Measurements from ENCODE around the gene REXO2. TPM values are rescaled to one million over a fixed set of nuclear protein-coding genes. Genes with fewer than 3 reads are reported as not detected.

Gene REXO2
- total and polyA plus RNA-seq, 8 donors: 67.8 to 245 (median 122) TPM

DNA sequence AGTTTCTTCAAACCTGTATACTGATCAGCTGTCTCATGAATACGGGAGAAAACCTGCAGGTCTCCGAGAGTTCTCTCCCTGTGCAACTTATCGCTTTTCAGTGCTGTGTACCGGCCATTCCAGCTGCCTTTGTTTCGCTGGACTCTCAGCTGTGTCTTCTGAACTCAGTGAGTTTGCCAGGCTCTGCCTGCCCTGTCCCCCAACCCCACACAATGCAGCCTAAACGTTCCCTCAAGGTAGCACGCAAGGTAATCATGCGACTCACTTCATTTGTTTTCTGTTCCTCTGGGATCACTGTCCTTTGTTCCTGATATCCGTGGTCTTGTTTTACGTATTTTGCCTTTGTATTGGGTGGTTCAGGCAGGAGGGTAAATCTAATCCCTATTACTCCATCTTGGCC, 25.3 kb upstream of the REXO2 start:
- intact Hi-C loops (cut with DNase I; ENCODE audit: low total_unique reads): no loop called here
- Histone ChIP-seq H3K36me3 (peaks cover 3 to 44% (median 25%) of the 10 kb centered on the region in 4 donors), H3K9me3 (no peaks in the 10 kb centered on the region), H3K27me3 (no peaks in the 10 kb centered on the region), H3K4me3 (no peak overlapping the region), H3K4me1 (no peaks in the 10 kb centered on the region), H3K27ac (no peak overlapping the region)
- WGBS, 5 donors: 79 to 90% (median 87%) methylated on average over 10 of the region's 10 CpGs
- TF ChIP-seq EP300 (IDR thresholded peaks at IDR 0.05) (no peak), POLR2AphosphoS5 (IDR thresholded peaks at IDR 0.05) (no peak), POLR2A (IDR thresholded peaks at IDR 0.05) (no peak)
- TF ChIP-seq, protein P1, sequence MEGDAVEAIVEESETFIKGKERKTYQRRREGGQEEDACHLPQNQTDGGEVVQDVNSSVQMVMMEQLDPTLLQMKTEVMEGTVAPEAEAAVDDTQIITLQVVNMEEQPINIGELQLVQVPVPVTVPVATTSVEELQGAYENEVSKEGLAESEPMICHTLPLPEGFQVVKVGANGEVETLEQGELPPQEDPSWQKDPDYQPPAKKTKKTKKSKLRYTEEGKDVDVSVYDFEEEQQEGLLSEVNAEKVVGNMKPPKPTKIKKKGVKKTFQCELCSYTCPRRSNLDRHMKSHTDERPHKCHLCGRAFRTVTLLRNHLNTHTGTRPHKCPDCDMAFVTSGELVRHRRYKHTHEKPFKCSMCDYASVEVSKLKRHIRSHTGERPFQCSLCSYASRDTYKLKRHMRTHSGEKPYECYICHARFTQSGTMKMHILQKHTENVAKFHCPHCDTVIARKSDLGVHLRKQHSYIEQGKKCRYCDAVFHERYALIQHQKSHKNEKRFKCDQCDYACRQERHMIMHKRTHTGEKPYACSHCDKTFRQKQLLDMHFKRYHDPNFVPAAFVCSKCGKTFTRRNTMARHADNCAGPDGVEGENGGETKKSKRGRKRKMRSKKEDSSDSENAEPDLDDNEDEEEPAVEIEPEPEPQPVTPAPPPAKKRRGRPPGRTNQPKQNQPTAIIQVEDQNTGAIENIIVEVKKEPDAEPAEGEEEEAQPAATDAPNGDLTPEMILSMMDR (IDR thresholded peaks at IDR 0.05): no peak
- DNase-seq: no peak

DNA sequence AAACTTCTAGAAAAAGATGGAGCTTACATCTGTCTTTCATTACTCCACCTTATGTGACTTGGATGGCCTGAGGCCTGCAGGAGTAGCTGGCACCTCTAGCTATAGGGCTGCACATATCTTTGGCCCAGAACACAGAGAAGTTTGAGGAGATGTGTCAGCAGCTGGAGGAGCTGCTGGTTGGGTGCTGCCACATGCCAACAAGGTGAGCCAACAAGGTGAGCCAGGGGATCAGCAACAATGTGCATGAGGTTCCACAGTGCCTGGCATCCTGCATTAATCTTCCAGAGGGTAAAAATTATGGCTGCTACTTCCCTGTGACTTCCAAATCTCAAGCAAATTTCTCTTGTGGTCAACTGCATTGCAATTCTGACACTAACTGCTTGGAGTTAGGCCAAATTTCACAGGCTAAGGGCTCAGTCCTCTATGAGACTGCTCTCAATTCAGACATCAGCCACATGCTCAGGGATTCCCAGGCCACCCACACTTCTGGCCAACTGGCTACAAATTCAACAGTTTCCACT, 22.8 kb upstream of the REXO2 start:
- Histone ChIP-seq H3K4me3 (no peak overlapping the region), H3K27me3 (no peaks in the 10 kb centered on the region), H3K36me3 (peaks cover 0 to 26% (median 4%) of the 10 kb centered on the region in 4 donors), H3K9me3 (no peaks in the 10 kb centered on the region), H3K4me1 (no peaks in the 10 kb centered on the region), H3K27ac (no peak overlapping the region)
- no peak for DNase-seq
- intact Hi-C loops (cut with DNase I; ENCODE audit: low total_unique reads): no loop called here
- TF ChIP-seq, protein P1 (IDR thresholded peaks at IDR 0.05): no peak

DNA sequence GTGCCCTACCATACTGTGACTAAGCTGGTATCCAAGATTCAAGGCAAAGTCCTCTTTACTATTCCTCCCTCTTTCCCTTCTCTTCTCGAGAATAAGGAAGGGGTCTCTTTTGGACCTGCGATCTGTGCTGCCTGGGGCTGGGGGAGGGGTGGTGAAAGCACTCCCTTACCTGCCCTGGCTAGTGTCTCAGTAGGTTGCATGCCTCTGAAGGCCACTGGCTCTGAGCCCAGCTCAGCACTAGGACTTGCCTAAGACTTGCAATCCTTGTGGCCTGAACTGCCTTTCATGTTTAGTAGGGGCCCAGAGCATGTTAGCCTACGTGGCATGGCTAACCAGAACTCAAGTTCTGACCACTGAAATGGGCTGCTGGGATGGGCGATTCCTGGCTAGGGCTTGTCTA, 13.0 kb upstream of the REXO2 start:
- H3K4me3 ChIP-seq: no peak overlapping the region
- H3K36me3 ChIP-seq: no peaks in the 10 kb centered on the region
- no peaks in the 10 kb centered on the region for H3K27me3 ChIP-seq
- no peaks in the 10 kb centered on the region for H3K4me1 ChIP-seq
- H3K27ac ChIP-seq: no peak overlapping the region
- intact Hi-C loops (cut with DNase I; ENCODE audit: low total_unique reads): no loop called here
- WGBS, 5 donors: 83 to 95% (median 91%) methylated on average over 4 of the region's 4 CpGs
- TF ChIP-seq, protein P1 (IDR thresholded peaks at IDR 0.05): no peak
- no peak for TF ChIP-seq EP300 (IDR thresholded peaks at IDR 0.05)
- no peak for TF ChIP-seq POLR2A (IDR thresholded peaks at IDR 0.05)
- no peak for TF ChIP-seq POLR2AphosphoS5 (IDR thresholded peaks at IDR 0.05)
- peak in 1 of 2 donors; percentile 34 for DNase-seq
- H3K9me3 ChIP-seq: no peaks in the 10 kb centered on the region

DNA sequence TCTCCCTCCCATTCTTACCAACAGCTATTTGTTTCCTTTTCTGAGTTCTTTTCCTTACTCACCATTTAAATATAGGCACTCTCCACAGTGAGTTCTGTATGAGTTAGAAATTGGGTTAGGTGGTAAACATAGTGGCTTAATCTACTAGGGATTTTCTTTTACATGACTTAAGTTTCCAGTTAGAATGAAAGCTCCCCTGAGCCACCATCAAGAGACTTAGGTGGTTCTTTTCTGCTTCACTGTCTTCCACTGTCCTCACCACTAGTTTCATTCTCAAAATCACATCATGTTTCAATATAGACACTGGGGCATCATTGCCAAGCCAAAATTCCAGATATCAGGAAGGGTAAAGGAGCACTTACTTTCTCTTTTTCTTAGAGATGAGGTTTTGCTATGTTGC, 9.0 kb upstream of the REXO2 start:
- intact Hi-C loops (cut with DNase I; ENCODE audit: low total_unique reads): no loop called here
- H3K4me1 ChIP-seq: no peaks in the 10 kb centered on the region
- no peak for DNase-seq
- H3K9me3 ChIP-seq: no peaks in the 10 kb centered on the region
- no peaks in the 10 kb centered on the region for H3K27me3 ChIP-seq
- TF ChIP-seq EP300 (IDR thresholded peaks at IDR 0.05) (no peak), POLR2A (IDR thresholded peaks at IDR 0.05) (no peak), POLR2AphosphoS5 (IDR thresholded peaks at IDR 0.05) (no peak)
- TF ChIP-seq, protein P1 (IDR thresholded peaks at IDR 0.05): no peak
- no peak overlapping the region for H3K4me3 ChIP-seq
- H3K27ac ChIP-seq: no peak overlapping the region
- H3K36me3 ChIP-seq: no peaks in the 10 kb centered on the region
